G401 (cell line): ENCODE results near the gene MOB3A. TPM values are rescaled to one million over a fixed set of nuclear protein-coding genes. Genes with fewer than 3 reads are reported as not detected.
A peak's percentile ranks its signal among the peaks of the same experiment; 100 is the strongest.
"Not testable (repeated sequence)": the region's sequence is repeated elsewhere in the genome, so short reads cannot be mapped to it uniquely, and the experiment has no call there.

Experiments
- DNase-seq: peaks from one replicate; pipeline ENCODE4 v3.0.0-alpha.2; 2015; ENCODE audit warnings: low spot score
- in situ Hi-C: cut with HindIII; loops from 2 replicates; pipeline ENCODE4 v1.10.0; 2016; ENCODE audit warnings: low sequenced_read_pairs, mixed read lengths
- total RNA-seq: library from RNA; depleted of rRNA; stranded (reverse); fragments of >200 nt; shearing (Covaris generic); gene quantifications from 2 replicates; pipeline ENCODE4 v1.2.3, GENCODE V29; 2014

The MOB3A gene
- total RNA-seq, 1 experiment from 2014 or later, result 20.6 TPM

GRCh38 chr19:2112516-2113320 is 16.6 kb upstream of the MOB3A start:
- in situ Hi-C loops, result loop anchor here (25.0 kb wide), 1 partner anchor 100 kb away; no protein-coding TSS in a partner anchor
- no peak for DNase-seq

- in situ Hi-C loops, result loop anchor here (25.0 kb wide), 1 partner anchor 100 kb away; no protein-coding TSS in a partner anchor
- no peak for DNase-seq
These were observed 15.8 kb upstream of the MOB3A start for GRCh38 chr19:2111886-2112285.

- no peak for DNase-seq
- in situ Hi-C loops, result loop anchor here (25.0 kb wide), 1 partner anchor 101 kb away; no protein-coding TSS in a partner anchor
These were observed 15.3 kb upstream of the MOB3A start for GRCh38 chr19:2111425-2111824.

- in situ Hi-C loops, result loop anchor here (25.0 kb wide), 1 partner anchor 101 kb away; no protein-coding TSS in a partner anchor
- peak; percentile 94 for DNase-seq
These were observed 14.7 kb upstream of the MOB3A start for GRCh38 chr19:2110822-2111221.

- no peak for DNase-seq
- in situ Hi-C loops, result loop anchor here (25.0 kb wide), 1 partner anchor 103 kb away; no protein-coding TSS in a partner anchor
These were observed 13.1 kb upstream of the MOB3A start for GRCh38 chr19:2109046-2109864.

GRCh38 chr19:2108251-2109016 is 12.3 kb upstream of the MOB3A start:
- no peak for DNase-seq
- in situ Hi-C loops, result loop anchor here (25.0 kb wide), 1 partner anchor 104 kb away; no protein-coding TSS in a partner anchor

- DNase-seq, result no peak
- in situ Hi-C loops, result loop anchor here (25.0 kb wide), 1 partner anchor 109 kb away; no protein-coding TSS in a partner anchor
These were observed 7.0 kb upstream of the MOB3A start for GRCh38 chr19:2103045-2103707.

- no peak for DNase-seq
- in situ Hi-C loops, result loop anchor here (25.0 kb wide), 1 partner anchor 111 kb away; no protein-coding TSS in a partner anchor
These were observed 5.5 kb upstream of the MOB3A start for GRCh38 chr19:2101417-2102335.

GRCh38 chr19:2100719-2101061 is 4.6 kb upstream of the MOB3A start:
- DNase-seq, result no peak
- in situ Hi-C loops, result loop anchor here (25.0 kb wide), 1 partner anchor 112 kb away; no protein-coding TSS in a partner anchor

- peak; percentile 25 for DNase-seq
- in situ Hi-C loops, result loop anchor here (25.0 kb wide), 1 partner anchor 112 kb away; no protein-coding TSS in a partner anchor
These were observed 4.0 kb upstream of the MOB3A start for GRCh38 chr19:2099937-2100718.

GRCh38 chr19:2099054-2099501 is 3.0 kb upstream of the MOB3A start:
- no peak for DNase-seq
- in situ Hi-C loops, result no loop called here

- in situ Hi-C loops, result no loop called here
- DNase-seq, result no peak
These were observed 1.8 kb upstream of the MOB3A start for GRCh38 chr19:2097886-2098327.

- in situ Hi-C loops, result no loop called here
- no peak for DNase-seq
These were observed 1.2 kb upstream of the MOB3A start for GRCh38 chr19:2097203-2097885.

GRCh38 chr19:2096480-2097202 is 515 bp upstream of the MOB3A start, which contains the start of gene IZUMO4:
IZUMO4 (plus strand) TSS chr19:2096915; CDS start chr19:2096946, 31 bp downstream.
- in situ Hi-C loops, result no loop called here

GRCh38 chr19:2091926-2092525 is 4.1 kb downstream of the MOB3A start:
- in situ Hi-C loops, DNase-seq: not testable (repeated sequence)

More at GRCh38 chr19:2096480-2097202, 515 bp upstream of the MOB3A start, which contains the start of gene IZUMO4:
- DNase-seq, result peak; percentile 98
